HepG2 (cell line): ENCODE results near the gene CXorf38. TPM values are rescaled to one million over a fixed set of nuclear protein-coding genes. Genes with fewer than 3 reads are reported as not detected.

Experiments used
- ATAC-seq: fragments of 200-7000 bp; cut with Tn5 transposase; 3 replicates; pipeline ENCODE4 v1.9.1; 2020; ENCODE audit warnings: mild to moderate bottlenecking, moderate library complexity
- BruUV-seq: library from RNA; stranded (reverse); fragments of 400-500 nt; replicated peaks from 2 replicates; lab custom pipeline; 2021; lab: Mats Ljungman, UMichigan
- CTCF ChIA-PET: fragments of 300-600 bp; formaldehyde crosslinking; extraction: SDS; loops from one replicate; lab custom pipeline; 2021; ENCODE audit warnings: low total read pairs, inconsistent platforms, low intra/inter-chr PET ratio; lab: Yijun Ruan, JAX
- POLR2A ChIA-PET: fragments of 350-600 bp; sonication (Branson Sonifier 250); formaldehyde crosslinking; loops from one replicate; lab custom pipeline; 2020; ENCODE audit warnings: antibody characterized with exemption, inconsistent platforms; lab: Yijun Ruan, JAX
- DNase-seq: peaks from one replicate; pipeline ENCODE4 v3.0.0-alpha.2; 2015; ENCODE audit warnings: low spot score
- FAIRE-seq: peaks from 3 replicates; lab custom pipeline; 2011; peaks lifted over from hg19 to GRCh38; lab: Jason Lieb, UNC
- H2AFZ ChIP-seq: one replicate; pipeline ENCODE4 v1.6.1; 2011; ENCODE audit warnings: low read length, inconsistent platforms
- H3K27ac ChIP-seq: fragments of 300-600 bp; 3 replicates; pipeline ENCODE4 v1.8.0; 2011; ENCODE audit warnings: mixed run types, mild to moderate bottlenecking, mixed read lengths, low read length, inconsistent platforms; ENCODE audit not compliant: insufficient read depth; ENCODE audit errors: extremely low read length
- H3K27me3 ChIP-seq, 2 experiments: fragments of 200-600 bp in 1 of 2; 2 replicates in 1 of 2; 3 replicates in 1 of 2; pipeline versions ENCODE4 v1.6.0 to v1.8.0; 2011; ENCODE audit warnings: low read length in 2 of 2, mild to moderate bottlenecking in 2 of 2, moderate library complexity in 2 of 2, inconsistent platforms in 1 of 2; ENCODE audit not compliant: insufficient read depth in 2 of 2, control insufficient read depth in 1 of 2
- H3K36me3 ChIP-seq, 2 experiments: fragments of 200-600 bp in 1 of 2; replicated peaks in 1 of 2; 2 replicates in 1 of 2; 3 replicates in 1 of 2; pipeline versions ENCODE4 v1.5.1 to v1.8.0; 2011; ENCODE audit warnings: low read length in 2 of 2, inconsistent platforms in 1 of 2; ENCODE audit not compliant: insufficient read depth in 2 of 2, control insufficient read depth in 1 of 2
- H3K4me1 ChIP-seq: 2 replicates; pipeline ENCODE4 v1.5.1; 2012; ENCODE audit warnings: low read length, inconsistent platforms; ENCODE audit not compliant: insufficient read depth
- H3K4me2 ChIP-seq: 2 replicates; pipeline ENCODE4 v1.6.0; 2011; ENCODE audit warnings: low read depth, low read length, inconsistent platforms
- H3K4me3 ChIP-seq, 3 experiments: fragments of 200-600 bp in 1 of 3; sonication (generic), shearing (Covaris generic) in 1 of 3; replicated peaks in 1 of 3; 2 replicates each; pipeline ENCODE4 v1.5.1; 2011 to 2016; ENCODE audit warnings: low read length in 3 of 3, inconsistent platforms in 2 of 3, low read depth in 2 of 3, mild to moderate bottlenecking in 2 of 3, control low read depth in 1 of 3, mixed read lengths in 1 of 3; ENCODE audit not compliant: insufficient read depth in 1 of 3
- H3K79me2 ChIP-seq: one replicate; pipeline ENCODE4 v1.6.1; 2011; ENCODE audit warnings: low read length, inconsistent platforms; ENCODE audit not compliant: insufficient read depth
- H3K9ac ChIP-seq: 2 replicates; pipeline ENCODE4 v1.6.0; 2011; ENCODE audit warnings: mild to moderate bottlenecking, low read depth, low read length, inconsistent platforms; ENCODE audit not compliant: insufficient read depth
- H3K9me3 ChIP-seq: 2 replicates; pipeline ENCODE4 v1.5.1; 2012; ENCODE audit warnings: mild to moderate bottlenecking, low read length
- H4K20me1 ChIP-seq: 2 replicates; pipeline ENCODE4 v1.6.0; 2011; ENCODE audit warnings: inconsistent platforms, mild to moderate bottlenecking, low read length, moderate library complexity; ENCODE audit not compliant: insufficient read depth
- CBX5 ChIP-seq: sonication (generic); formaldehyde crosslinking; IDR thresholded peaks from 2 replicates; pipeline ENCODE4 v1.4.0; 2020; ENCODE audit warnings: missing genetic modification reagents, borderline replicate concordance
- SRY ChIP-seq: sonication (generic); formaldehyde crosslinking; IDR thresholded peaks from 2 replicates; pipeline ENCODE4 v1.8.0; 2022; ENCODE audit warnings: mild to moderate bottlenecking, missing genetic modification reagents
- USF2 ChIP-seq, 2 experiments: sonication (generic) in 1 of 2; formaldehyde crosslinking in 1 of 2; IDR thresholded peaks; 2 replicates each; pipeline versions ENCODE4 v1.5.1 to v1.6.1; 2011 to 2020; ENCODE audit warnings: borderline replicate concordance in 1 of 2, low read depth in 1 of 2, low read length in 1 of 2, mild to moderate bottlenecking in 1 of 2, missing genetic modification reagents in 1 of 2, moderate library complexity in 1 of 2
- ZNF3 ChIP-seq: IDR thresholded peaks from 2 replicates; pipeline ENCODE4 v1.7.0; 2017; ENCODE audit warnings: inconsistent platforms
- WGBS: methylation state at CpG from one replicate; pipeline ENCODE4 v1.1.6; 2017; ENCODE audit warnings: low lambda C conversion rate; 5-methylcytosine and 5-hydroxymethylcytosine counted together
- in situ Hi-C: cut with HindIII; loops from 2 replicates; pipeline ENCODE4 v1.10.0; 2017; ENCODE audit warnings: low pct_unique_long_range_greater_than_20kb; ENCODE audit not compliant: extremely low pct_ligation_motif_present
- intact Hi-C: fragments of 100-400 bp; cut with micrococcal nuclease; formaldehyde crosslinking; loops from one replicate; pipeline ENCODE4 v1.10.0; 2022; ENCODE audit not compliant: unreplicated experiment
- polyA plus RNA-seq, 8 experiments: library from polyadenylated mRNA; depleted of rRNA in 3 of 8; stranded (reverse) in 7 of 8; unstranded in 1 of 8; fragments of >200 nt; fragmentation: Illumina TruSeq in 4 of 8; extraction: Trizol in 4 of 8; gene quantifications; 2 replicates each; pipeline versions ENCODE4 v1.2.1 to v1.2.3, GENCODE V29; 2011 to 2016; ENCODE audit warnings: low read depth in 4 of 8, missing spikeins in 1 of 8, mixed read lengths in 1 of 8; ENCODE audit not compliant: insufficient read depth in 1 of 8
- total RNA-seq, 5 experiments: library from RNA; depleted of rRNA; stranded (reverse); fragments of >200 nt; fragmentation: Illumina TruSeq; extraction: Trizol; gene quantifications; 2 replicates each; pipeline ENCODE4 v1.2.3, GENCODE V29; 2016; ENCODE audit warnings: low read depth in 1 of 5
- TF ChIP-seq, protein P1 (sequence below): sonication (generic); formaldehyde crosslinking; IDR thresholded peaks from 2 replicates; pipeline ENCODE4 v1.5.0; 2020; ENCODE audit warnings: missing genetic modification reagents
- TF ChIP-seq, protein P2 (sequence below), 2 experiments: sonication (generic) in 1 of 2; formaldehyde crosslinking in 1 of 2; IDR thresholded peaks; 2 replicates each; pipeline versions ENCODE4 v1.4.0 to v1.6.1; 2018 to 2020; ENCODE audit warnings: missing genetic modification reagents in 2 of 2, borderline replicate concordance in 1 of 2, low read depth in 1 of 2, mild to moderate bottlenecking in 1 of 2, missing biosample characterization in 1 of 2

The CXorf38 gene
- total and polyA plus RNA-seq, 2 of the 13 experiments (the other 11 are each of a cell fraction or from before 2014, with no cell fraction given): 4.6 to 6.7 TPM

DNA sequence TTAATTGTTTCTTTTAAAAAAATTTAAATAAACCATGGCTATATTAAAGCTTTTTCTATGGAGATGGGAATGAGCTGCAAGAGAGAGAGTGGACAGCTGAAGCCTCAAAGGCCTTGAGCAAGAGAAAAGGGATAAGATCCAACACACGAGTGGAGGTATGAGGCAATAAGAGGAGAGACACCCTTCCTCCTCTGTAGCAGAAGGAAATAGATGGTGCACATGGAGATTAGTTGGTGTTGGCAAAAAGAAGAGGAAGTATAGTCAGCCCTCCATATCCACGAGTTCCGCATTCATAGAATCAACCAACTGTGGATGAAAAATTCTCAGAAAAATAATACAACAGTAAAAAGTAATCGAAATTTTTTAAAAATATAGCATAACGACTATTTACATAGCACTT, 3.2 kb downstream of the CXorf38 start (continued):
- TF ChIP-seq USF2 (IDR thresholded peaks at IDR 0.05; ENCODE audit: low read depth, low read length): no peak
- no peak for TF ChIP-seq USF2 (CRISPR knock-in tag; IDR thresholded peaks at IDR 0.05; ENCODE audit: borderline replicate concordance)
- TF ChIP-seq CBX5 (CRISPR knock-in tag): no peak
- TF ChIP-seq, protein P1, sequence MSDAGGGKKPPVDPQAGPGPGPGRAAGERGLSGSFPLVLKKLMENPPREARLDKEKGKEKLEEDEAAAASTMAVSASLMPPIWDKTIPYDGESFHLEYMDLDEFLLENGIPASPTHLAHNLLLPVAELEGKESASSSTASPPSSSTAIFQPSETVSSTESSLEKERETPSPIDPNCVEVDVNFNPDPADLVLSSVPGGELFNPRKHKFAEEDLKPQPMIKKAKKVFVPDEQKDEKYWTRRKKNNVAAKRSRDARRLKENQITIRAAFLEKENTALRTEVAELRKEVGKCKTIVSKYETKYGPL (CRISPR knock-in tag): no peak
- TF ChIP-seq ZNF3 (CRISPR knock-in tag): no peak
- TF ChIP-seq, protein P2, sequence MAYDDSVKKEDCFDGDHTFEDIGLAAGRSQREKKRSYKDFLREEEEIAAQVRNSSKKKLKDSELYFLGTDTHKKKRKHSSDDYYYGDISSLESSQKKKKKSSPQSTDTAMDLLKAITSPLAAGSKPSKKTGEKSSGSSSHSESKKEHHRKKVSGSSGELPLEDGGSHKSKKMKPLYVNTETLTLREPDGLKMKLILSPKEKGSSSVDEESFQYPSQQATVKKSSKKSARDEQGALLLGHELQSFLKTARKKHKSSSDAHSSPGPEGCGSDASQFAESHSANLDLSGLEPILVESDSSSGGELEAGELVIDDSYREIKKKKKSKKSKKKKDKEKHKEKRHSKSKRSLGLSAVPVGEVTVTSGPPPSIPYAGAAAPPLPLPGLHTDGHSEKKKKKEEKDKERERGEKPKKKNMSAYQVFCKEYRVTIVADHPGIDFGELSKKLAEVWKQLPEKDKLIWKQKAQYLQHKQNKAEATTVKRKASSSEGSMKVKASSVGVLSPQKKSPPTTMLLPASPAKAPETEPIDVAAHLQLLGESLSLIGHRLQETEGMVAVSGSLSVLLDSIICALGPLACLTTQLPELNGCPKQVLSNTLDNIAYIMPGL (CRISPR knock-in tag; IDR thresholded peaks at IDR 0.05; ENCODE audit: borderline replicate concordance in 1 of 2, low read depth in 1 of 2): no peak

DNA sequence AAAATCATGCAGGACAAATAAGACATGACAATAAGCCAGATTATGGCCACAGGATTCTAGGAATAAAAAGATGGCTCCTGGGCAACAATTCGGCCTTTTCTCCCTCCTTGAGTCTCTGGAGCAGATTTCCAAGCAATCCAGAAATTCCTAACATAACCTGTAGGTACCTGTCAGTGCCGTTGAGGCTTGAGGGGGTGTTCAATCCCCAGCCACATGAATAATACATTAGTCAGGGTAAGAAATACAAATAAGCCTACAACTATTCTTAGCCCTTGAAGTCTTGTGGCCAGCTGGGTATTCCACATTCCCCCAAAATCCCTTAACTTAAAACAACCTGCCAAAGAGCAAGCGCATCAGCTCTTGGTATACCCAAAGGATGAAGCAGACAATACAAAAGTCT, 9.7 kb downstream of the CXorf38 start:
- no peaks in the 10 kb centered on the region for H4K20me1 ChIP-seq
- H3K27me3 ChIP-seq: no peaks in the 10 kb centered on the region
- intact Hi-C loops (no loop called here), in situ Hi-C loops (no loop called here)
- ATAC-seq (no peak), DNase-seq (no peak), FAIRE-seq (no peak)
- no peak overlapping the region for H3K27ac ChIP-seq
- no peaks in the 10 kb centered on the region for H3K4me1 ChIP-seq
- H3K4me2 ChIP-seq: no peak overlapping the region
- H3K4me3 ChIP-seq: no peak overlapping the region
- H3K9me3 ChIP-seq: no peaks in the 10 kb centered on the region
- ChIA-PET POLR2A (no interaction called here), CTCF (no interaction called here)
- no peak for TF ChIP-seq SRY (CRISPR knock-in tag)
- 97% methylated on average over 3 of the region's 3 CpGs for WGBS
- BruUV-seq: no TSS peak
- no peak overlapping the region for H3K9ac ChIP-seq
- no peaks in the 10 kb centered on the region for H3K79me2 ChIP-seq
- H2AFZ ChIP-seq: no peak overlapping the region
- H3K36me3 ChIP-seq: peaks cover 3 to 24% of the 10 kb centered on the region in 2 experiments; a peak in 3 of 5 replicates
